CD4-positive, CD25-positive, alpha-beta regulatory T cell (primary cell): ENCODE measurements around the gene FUCA2. TPM values are rescaled to one million over a fixed set of nuclear protein-coding genes. Genes with fewer than 3 reads are reported as not detected.

Experiments used
- ATAC-seq, 2 donors: fragments of 150-1000 bp; cut with Tn5 transposase; one replicate each; pipeline ENCODE4 v1.10.0; 2021; ENCODE audit warnings: low read depth in 2 of 2, moderate number of reproducible peaks in 2 of 2, moderate library complexity in 1 of 2
- DNase-seq, 3 donors: peaks; one replicate each; pipeline versions ENCODE4 v3.0.0 to v3.0.0-alpha.2; 2012 to 2022; ENCODE audit warnings: mixed read lengths in 1 of 3
- H3K27ac ChIP-seq: one replicate; pipeline ENCODE4 v1.7.0; 2013; ENCODE audit warnings: mild to moderate bottlenecking, low read length; ENCODE audit not compliant: insufficient read depth, poor library complexity, severe bottlenecking
- H3K27me3 ChIP-seq: one replicate; pipeline ENCODE4 v1.7.0; 2013; ENCODE audit warnings: low read length; ENCODE audit not compliant: control insufficient read depth, insufficient read depth
- H3K36me3 ChIP-seq: one replicate; pipeline ENCODE4 v1.7.0; 2013; ENCODE audit warnings: mild to moderate bottlenecking, low read length, moderate library complexity; ENCODE audit not compliant: control insufficient read depth, insufficient read depth
- H3K4me1 ChIP-seq: 2 replicates; pipeline ENCODE4 v1.7.0; 2013; ENCODE audit warnings: mild to moderate bottlenecking, low read length; ENCODE audit not compliant: insufficient read depth, control insufficient read depth, poor library complexity, severe bottlenecking
- H3K4me3 ChIP-seq: one replicate; pipeline ENCODE4 v1.7.0; 2013; ENCODE audit warnings: low read depth, mild to moderate bottlenecking, low read length, moderate library complexity
- H3K9me3 ChIP-seq, 2 experiments: 1 replicate in 1 of 2; 2 replicates in 1 of 2; pipeline ENCODE4 v1.7.0; 2013; ENCODE audit warnings: low read length in 2 of 2, mild to moderate bottlenecking in 1 of 2, moderate library complexity in 1 of 2; ENCODE audit not compliant: control insufficient read depth in 2 of 2
- H3K27ac Mint-ChIP-seq, 3 donors: one replicate each; pipeline ENCODE4 v1.8.0; 2020 to 2022; ENCODE audit warnings: mild to moderate bottlenecking in 3 of 3, mixed read lengths in 3 of 3, moderate library complexity in 2 of 3
- H3K27me3 Mint-ChIP-seq: one replicate; pipeline ENCODE4 v1.8.0; 2022; ENCODE audit warnings: mild to moderate bottlenecking, mixed read lengths
- H3K36me3 Mint-ChIP-seq: one replicate; pipeline ENCODE4 v1.8.0; 2020; ENCODE audit warnings: mixed read lengths
- H3K4me1 Mint-ChIP-seq, 4 donors: one replicate each; pipeline ENCODE4 v1.8.0; 2020 to 2022; ENCODE audit warnings: mixed read lengths in 4 of 4, mild to moderate bottlenecking in 1 of 4
- H3K4me3 Mint-ChIP-seq, 4 donors: one replicate each; pipeline ENCODE4 v1.8.0; 2020 to 2022; ENCODE audit warnings: mild to moderate bottlenecking in 4 of 4, mixed read lengths in 4 of 4, moderate library complexity in 3 of 4
- H3K9me3 Mint-ChIP-seq, 7 donors: one replicate each; pipeline ENCODE4 v1.8.0; 2020 to 2022; ENCODE audit warnings: mixed read lengths in 7 of 7, mild to moderate bottlenecking in 3 of 7, moderate library complexity in 2 of 7
- polyA plus RNA-seq, 4 donors: library from polyadenylated mRNA; unstranded; fragments of 300-500 nt; fragmentation: Illumina TruSeq; gene quantifications; one replicate each; pipeline ENCODE4 v1.2.3, GENCODE V29; 2021
- total RNA-seq: library from RNA; stranded (reverse); gene quantifications from one replicate; pipeline ENCODE4 v1.2.3, GENCODE V29; 2022

Gene FUCA2
- total and polyA plus RNA-seq, 5 donors from 2014 or later = 6.1 to 23.6 (median 21.2) TPM

GRCh38 chr6:143553337-143553736 lies 41.8 kb upstream of the FUCA2 start:
- Mint-ChIP-seq H3K4me3 (peak overlapping the region in 3 of 4 donors; percentile 46 to 56 (median 53)), H3K27me3 (peaks cover 4% of the 10 kb centered on the region), H3K36me3 (peaks cover 5% of the 10 kb centered on the region), H3K4me1 (peaks cover 64 to 89% (median 75%) of the 10 kb centered on the region in 4 donors), H3K9me3 (no peaks in the 10 kb centered on the region), H3K27ac (peak overlapping the region; percentile 47 to 78 (median 47))
- DNase-seq (no peak), ATAC-seq (no peak)
- Histone ChIP-seq H3K9me3 (no peaks in the 10 kb centered on the region), H3K27ac (no peak overlapping the region), H3K4me1 (peaks cover 47% of the 10 kb centered on the region), H3K36me3 (peaks cover 7% of the 10 kb centered on the region), H3K4me3 (no peak overlapping the region), H3K27me3 (no peaks in the 10 kb centered on the region)

- Histone ChIP-seq H3K36me3 (no peaks in the 10 kb centered on the region), H3K9me3 (no peaks in the 10 kb centered on the region), H3K4me3 (peak overlapping the region; percentile 4), H3K27me3 (no peaks in the 10 kb centered on the region), H3K27ac (peak overlapping the region; percentile 50), H3K4me1 (peaks cover 68% of the 10 kb centered on the region)
- no peak for ATAC-seq
- Mint-ChIP-seq H3K36me3 (no peaks in the 10 kb centered on the region), H3K4me3 (peak overlapping the region in 2 of 4 donors; percentile 64 to 68), H3K27ac (peak overlapping the region; percentile 34 to 94 (median 82)), H3K9me3 (no peaks in the 10 kb centered on the region), H3K4me1 (peaks cover 68 to 95% (median 82%) of the 10 kb centered on the region in 4 donors), H3K27me3 (peaks cover 4% of the 10 kb centered on the region)
- DNase-seq = no peak
These were observed 38.4 kb upstream of the FUCA2 start for GRCh38 chr6:143549949-143550268.

GRCh38 chr6:143549221-143549948 lies 37.9 kb upstream of the FUCA2 start:
- peak overlapping the region; percentile 4 for H3K4me3 ChIP-seq
- H3K4me1 ChIP-seq = peaks cover 73% of the 10 kb centered on the region
- no peaks in the 10 kb centered on the region for H3K36me3 Mint-ChIP-seq
- peak overlapping the region; percentile 34 to 94 (median 82) for H3K27ac Mint-ChIP-seq
- H3K4me3 Mint-ChIP-seq = peak overlapping the region; percentile 31 to 81 (median 66)
- ATAC-seq = peak; percentile 62 to 71
- peak overlapping the region; percentile 50 for H3K27ac ChIP-seq
- peak in 2 of 3 donors; percentile 20 to 86 for DNase-seq
- peaks cover 66 to 95% (median 82%) of the 10 kb centered on the region in 4 donors for H3K4me1 Mint-ChIP-seq
- no peaks in the 10 kb centered on the region for H3K36me3 ChIP-seq
- peaks cover 4% of the 10 kb centered on the region for H3K27me3 Mint-ChIP-seq
- H3K27me3 ChIP-seq = no peaks in the 10 kb centered on the region
- H3K9me3 ChIP-seq = no peaks in the 10 kb centered on the region
- H3K9me3 Mint-ChIP-seq = no peaks in the 10 kb centered on the region

GRCh38 chr6:143546599-143546998 lies 35.1 kb upstream of the FUCA2 start:
- no peaks in the 10 kb centered on the region for H3K27me3 ChIP-seq
- H3K4me1 ChIP-seq = peaks cover 89% of the 10 kb centered on the region
- Mint-ChIP-seq H3K36me3 (no peaks in the 10 kb centered on the region), H3K4me1 (peaks cover 59 to 95% (median 82%) of the 10 kb centered on the region in 4 donors), H3K9me3 (no peaks in the 10 kb centered on the region), H3K27me3 (no peaks in the 10 kb centered on the region), H3K27ac (peak overlapping the region; percentile 93 to 96 (median 96)), H3K4me3 (peak overlapping the region in 2 of 4 donors; percentile 82 to 84)
- ATAC-seq (no peak), DNase-seq (no peak)
- H3K27ac ChIP-seq = peak overlapping the region; percentile 82
- no peaks in the 10 kb centered on the region for H3K9me3 ChIP-seq
- peak overlapping the region; percentile 82 for H3K4me3 ChIP-seq
- H3K36me3 ChIP-seq = no peaks in the 10 kb centered on the region

GRCh38 chr6:143545976-143546547 lies 34.5 kb upstream of the FUCA2 start:
- Histone ChIP-seq H3K4me3 (peak overlapping the region; percentile 82), H3K4me1 (peaks cover 89% of the 10 kb centered on the region)
- no peaks in the 10 kb centered on the region for H3K9me3 Mint-ChIP-seq

GRCh38 chr6:143545165-143545564 lies 33.6 kb upstream of the FUCA2 start:
- peak overlapping the region; percentile 82 for H3K4me3 ChIP-seq
- no peaks in the 10 kb centered on the region for H3K9me3 ChIP-seq

More at GRCh38 chr6:143545976-143546547, 34.5 kb upstream of the FUCA2 start:
- Mint-ChIP-seq H3K36me3 (no peaks in the 10 kb centered on the region), H3K27ac (peak overlapping the region; percentile 93 to 96 (median 96)), H3K27me3 (no peaks in the 10 kb centered on the region), H3K4me1 (peaks cover 58 to 96% (median 81%) of the 10 kb centered on the region in 4 donors), H3K4me3 (peak overlapping the region; percentile 82 to 93 (median 83))
- Histone ChIP-seq H3K36me3 (no peaks in the 10 kb centered on the region), H3K27ac (peak overlapping the region; percentile 82), H3K27me3 (no peaks in the 10 kb centered on the region), H3K9me3 (no peaks in the 10 kb centered on the region)
- ATAC-seq (peak; percentile 68 to 73), DNase-seq (peak in 2 of 3 donors; percentile 54 to 86)

GRCh38 chr6:143544011-143544696 lies 32.6 kb upstream of the FUCA2 start:
- DNase-seq (no peak), ATAC-seq (no peak)
- Histone ChIP-seq H3K4me3 (peak overlapping the region; percentile 82), H3K36me3 (no peaks in the 10 kb centered on the region), H3K9me3 (no peaks in the 10 kb centered on the region), H3K27ac (peak overlapping the region; percentile 82), H3K4me1 (peaks cover 98% of the 10 kb centered on the region), H3K27me3 (no peaks in the 10 kb centered on the region)
- H3K27me3 Mint-ChIP-seq = no peaks in the 10 kb centered on the region
- peaks cover 47 to 97% (median 81%) of the 10 kb centered on the region in 4 donors for H3K4me1 Mint-ChIP-seq
- H3K27ac Mint-ChIP-seq = peak overlapping the region; percentile 68 to 99 (median 93)
- peak overlapping the region in 3 of 4 donors; percentile 11 to 84 (median 75) for H3K4me3 Mint-ChIP-seq
- H3K9me3 Mint-ChIP-seq = no peaks in the 10 kb centered on the region
- no peaks in the 10 kb centered on the region for H3K36me3 Mint-ChIP-seq

More at GRCh38 chr6:143545165-143545564, 33.6 kb upstream of the FUCA2 start:
- Histone ChIP-seq H3K36me3 (no peaks in the 10 kb centered on the region), H3K4me1 (peaks cover 98% of the 10 kb centered on the region), H3K27ac (peak overlapping the region; percentile 82), H3K27me3 (no peaks in the 10 kb centered on the region)
- DNase-seq (no peak), ATAC-seq (no peak)
- Mint-ChIP-seq H3K4me1 (peaks cover 56 to 97% (median 81%) of the 10 kb centered on the region in 4 donors), H3K27me3 (no peaks in the 10 kb centered on the region), H3K9me3 (no peaks in the 10 kb centered on the region), H3K4me3 (peak overlapping the region; percentile 82 to 93 (median 83)), H3K36me3 (no peaks in the 10 kb centered on the region), H3K27ac (peak overlapping the region; percentile 93 to 96 (median 96))
